ENCODE results near the gene ZBTB40. TPM values are rescaled to one million over a fixed set of nuclear protein-coding genes. Genes with fewer than 3 reads are reported as not detected.

The ZBTB40 gene, protein sequence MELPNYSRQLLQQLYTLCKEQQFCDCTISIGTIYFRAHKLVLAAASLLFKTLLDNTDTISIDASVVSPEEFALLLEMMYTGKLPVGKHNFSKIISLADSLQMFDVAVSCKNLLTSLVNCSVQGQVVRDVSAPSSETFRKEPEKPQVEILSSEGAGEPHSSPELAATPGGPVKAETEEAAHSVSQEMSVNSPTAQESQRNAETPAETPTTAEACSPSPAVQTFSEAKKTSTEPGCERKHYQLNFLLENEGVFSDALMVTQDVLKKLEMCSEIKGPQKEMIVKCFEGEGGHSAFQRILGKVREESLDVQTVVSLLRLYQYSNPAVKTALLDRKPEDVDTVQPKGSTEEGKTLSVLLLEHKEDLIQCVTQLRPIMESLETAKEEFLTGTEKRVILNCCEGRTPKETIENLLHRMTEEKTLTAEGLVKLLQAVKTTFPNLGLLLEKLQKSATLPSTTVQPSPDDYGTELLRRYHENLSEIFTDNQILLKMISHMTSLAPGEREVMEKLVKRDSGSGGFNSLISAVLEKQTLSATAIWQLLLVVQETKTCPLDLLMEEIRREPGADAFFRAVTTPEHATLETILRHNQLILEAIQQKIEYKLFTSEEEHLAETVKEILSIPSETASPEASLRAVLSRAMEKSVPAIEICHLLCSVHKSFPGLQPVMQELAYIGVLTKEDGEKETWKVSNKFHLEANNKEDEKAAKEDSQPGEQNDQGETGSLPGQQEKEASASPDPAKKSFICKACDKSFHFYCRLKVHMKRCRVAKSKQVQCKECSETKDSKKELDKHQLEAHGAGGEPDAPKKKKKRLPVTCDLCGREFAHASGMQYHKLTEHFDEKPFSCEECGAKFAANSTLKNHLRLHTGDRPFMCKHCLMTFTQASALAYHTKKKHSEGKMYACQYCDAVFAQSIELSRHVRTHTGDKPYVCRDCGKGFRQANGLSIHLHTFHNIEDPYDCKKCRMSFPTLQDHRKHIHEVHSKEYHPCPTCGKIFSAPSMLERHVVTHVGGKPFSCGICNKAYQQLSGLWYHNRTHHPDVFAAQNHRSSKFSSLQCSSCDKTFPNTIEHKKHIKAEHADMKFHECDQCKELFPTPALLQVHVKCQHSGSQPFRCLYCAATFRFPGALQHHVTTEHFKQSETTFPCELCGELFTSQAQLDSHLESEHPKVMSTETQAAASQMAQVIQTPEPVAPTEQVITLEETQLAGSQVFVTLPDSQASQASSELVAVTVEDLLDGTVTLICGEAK
- total RNA-seq (2021) = 11.5 to 12.0 TPM (median 11.5 TPM) in 3 replicates
- percentile 70 among the genes with signal in this experiment for Bru-seq, nascent RNA
- long read RNA-seq, experiment 1, full-length matches to known transcripts = 7 of 24 reads
- long read RNA-seq, experiment 1, partial matches to known transcripts = 2 of 24 reads
- long read RNA-seq, experiment 1, other reads (novel, unspliced or antisense) = 15 of 24 reads
- long read RNA-seq, experiment 2, full-length matches to known transcripts = 1 of 14 reads
- long read RNA-seq, experiment 2, partial matches to known transcripts = 2 of 14 reads
- long read RNA-seq, experiment 2, other reads (novel, unspliced or antisense) = 11 of 14 reads
- long read RNA-seq, experiment 3, partial matches to known transcripts = 1 of 1 reads
- long read RNA-seq, experiment 3, other reads (novel, unspliced or antisense) = 0 of 1 reads

DNA sequence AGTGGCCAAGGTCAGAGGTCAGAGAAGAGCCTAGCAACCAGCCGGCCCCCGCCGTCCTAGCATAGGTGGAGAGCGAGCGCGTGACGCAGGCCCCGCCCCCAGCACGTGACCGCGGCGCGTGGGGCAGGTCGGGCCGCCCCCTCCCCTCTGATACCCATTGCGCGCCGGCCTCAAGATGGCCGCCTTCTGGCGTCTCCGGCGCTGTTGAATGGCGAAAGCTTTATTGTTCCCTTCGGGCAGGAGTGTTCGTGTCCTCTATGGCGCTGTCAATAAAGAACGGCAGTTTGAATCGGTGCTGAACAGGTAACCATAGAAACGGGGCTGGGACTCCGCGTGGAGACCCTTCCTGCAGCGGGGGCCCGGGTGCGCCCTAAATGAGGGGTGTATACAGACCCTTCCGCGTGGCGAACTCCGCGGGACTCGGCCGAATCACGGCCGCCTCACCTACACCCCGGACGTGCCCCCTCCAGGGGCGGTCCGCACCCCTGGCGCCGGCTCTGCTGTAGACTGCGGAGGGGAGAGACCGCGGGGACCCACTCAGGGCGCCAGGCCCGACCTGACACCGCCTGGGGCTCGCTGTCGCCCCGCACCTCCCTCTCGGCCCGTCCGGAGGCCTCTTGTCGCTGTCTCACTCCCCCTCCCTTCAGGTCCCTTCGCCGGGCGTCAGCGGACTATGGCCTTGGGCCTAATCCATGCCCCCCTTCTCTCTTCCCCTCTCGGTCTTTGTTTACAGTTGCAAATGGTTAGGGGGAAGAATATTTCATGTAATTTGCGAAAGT lies at the start of gene ZBTB40:
Gene ZBTB40 (plus strand): TSS at position 150 of the 779 bp plus-strand sequence. CDS start 38,098 bp downstream, outside the sequence.
- ChIA-PET POLR2A (interaction anchor here (0.7 kb wide), 1 partner anchor 101 kb away, joined by 4 read pairs; no protein-coding TSS in a partner anchor), CTCF (interaction anchor here (1.0 to 1.4 kb wide), 2 partner anchors 36 to 62 kb away, joined by 3 read pairs; no protein-coding TSS in a partner anchor)
- no peaks in the 10 kb centered on the region for H3K36me3 Mint-ChIP-seq
- H3K27ac Mint-ChIP-seq = peak within 1 kb of the TSS; percentile 89
- no peaks in the 10 kb centered on the region for H3K27me3 Mint-ChIP-seq (ENCODE audit: low read depth)
- DNase-seq (ENCODE audit: low spot score) (peak; percentile 95), ATAC-seq (peak; percentile 94)
- H3K4me1 Mint-ChIP-seq = peaks cover 39% of the 10 kb centered on the region
- no peaks in the 10 kb centered on the region for H3K9me3 Mint-ChIP-seq
- peak within 1 kb of the TSS; percentile 79 for H3K4me3 Mint-ChIP-seq
- TF ChIP-seq, protein P1, sequence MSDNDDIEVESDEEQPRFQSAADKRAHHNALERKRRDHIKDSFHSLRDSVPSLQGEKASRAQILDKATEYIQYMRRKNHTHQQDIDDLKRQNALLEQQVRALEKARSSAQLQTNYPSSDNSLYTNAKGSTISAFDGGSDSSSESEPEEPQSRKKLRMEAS (CRISPR knock-in tag; IDR thresholded peaks at IDR 0.05) = peak; percentile 82
- TF ChIP-seq, protein P2, sequence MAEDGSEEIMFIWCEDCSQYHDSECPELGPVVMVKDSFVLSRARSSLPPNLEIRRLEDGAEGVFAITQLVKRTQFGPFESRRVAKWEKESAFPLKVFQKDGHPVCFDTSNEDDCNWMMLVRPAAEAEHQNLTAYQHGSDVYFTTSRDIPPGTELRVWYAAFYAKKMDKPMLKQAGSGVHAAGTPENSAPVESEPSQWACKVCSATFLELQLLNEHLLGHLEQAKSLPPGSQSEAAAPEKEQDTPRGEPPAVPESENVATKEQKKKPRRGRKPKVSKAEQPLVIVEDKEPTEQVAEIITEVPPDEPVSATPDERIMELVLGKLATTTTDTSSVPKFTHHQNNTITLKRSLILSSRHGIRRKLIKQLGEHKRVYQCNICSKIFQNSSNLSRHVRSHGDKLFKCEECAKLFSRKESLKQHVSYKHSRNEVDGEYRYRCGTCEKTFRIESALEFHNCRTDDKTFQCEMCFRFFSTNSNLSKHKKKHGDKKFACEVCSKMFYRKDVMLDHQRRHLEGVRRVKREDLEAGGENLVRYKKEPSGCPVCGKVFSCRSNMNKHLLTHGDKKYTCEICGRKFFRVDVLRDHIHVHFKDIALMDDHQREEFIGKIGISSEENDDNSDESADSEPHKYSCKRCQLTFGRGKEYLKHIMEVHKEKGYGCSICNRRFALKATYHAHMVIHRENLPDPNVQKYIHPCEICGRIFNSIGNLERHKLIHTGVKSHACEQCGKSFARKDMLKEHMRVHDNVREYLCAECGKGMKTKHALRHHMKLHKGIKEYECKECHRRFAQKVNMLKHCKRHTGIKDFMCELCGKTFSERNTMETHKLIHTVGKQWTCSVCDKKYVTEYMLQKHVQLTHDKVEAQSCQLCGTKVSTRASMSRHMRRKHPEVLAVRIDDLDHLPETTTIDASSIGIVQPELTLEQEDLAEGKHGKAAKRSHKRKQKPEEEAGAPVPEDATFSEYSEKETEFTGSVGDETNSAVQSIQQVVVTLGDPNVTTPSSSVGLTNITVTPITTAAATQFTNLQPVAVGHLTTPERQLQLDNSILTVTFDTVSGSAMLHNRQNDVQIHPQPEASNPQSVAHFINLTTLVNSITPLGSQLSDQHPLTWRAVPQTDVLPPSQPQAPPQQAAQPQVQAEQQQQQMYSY (CRISPR knock-in tag; IDR thresholded peaks at IDR 0.05) = no peak
- peak; percentile 65; the same call in 1 of the 2 replicates for TF ChIP-seq KAT7 (CRISPR knock-in tag; IDR thresholded peaks at IDR 0.05; ENCODE audit: borderline replicate concordance)
- TF ChIP-seq ZNF396 (CRISPR knock-in tag; IDR thresholded peaks at IDR 0.05; ENCODE audit: borderline replicate concordance) = no peak
- TF ChIP-seq, protein P3, sequence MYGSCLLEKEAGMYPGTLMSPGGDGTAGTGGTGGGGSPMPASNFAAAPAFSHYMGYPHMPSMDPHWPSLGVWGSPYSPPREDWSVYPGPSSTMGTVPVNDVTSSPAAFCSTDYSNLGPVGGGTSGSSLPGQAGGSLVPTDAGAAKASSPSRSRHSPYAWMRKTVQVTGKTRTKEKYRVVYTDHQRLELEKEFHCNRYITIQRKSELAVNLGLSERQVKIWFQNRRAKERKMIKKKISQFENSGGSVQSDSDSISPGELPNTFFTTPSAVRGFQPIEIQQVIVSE (CRISPR knock-in tag; IDR thresholded peaks at IDR 0.05; ENCODE audit: borderline replicate concordance) = no peak
- peak; percentile 99 for TF ChIP-seq USF2 (CRISPR knock-in tag; IDR thresholded peaks at IDR 0.05)
- peak; percentile 85; the same call in 1 of the 2 replicates for TF ChIP-seq ARID4B (CRISPR knock-in tag; IDR thresholded peaks at IDR 0.05; ENCODE audit: borderline replicate concordance)
- peak; percentile 53 for TF ChIP-seq GABPB1 (CRISPR knock-in tag; IDR thresholded peaks at IDR 0.05)
- no peak for TF ChIP-seq ZNF671 (CRISPR knock-in tag; IDR thresholded peaks at IDR 0.05)
- TF ChIP-seq E2F4 (CRISPR knock-in tag; IDR thresholded peaks at IDR 0.05; ENCODE audit: borderline replicate concordance, low read depth) = no peak
- TF ChIP-seq FOXK1 (CRISPR knock-in tag; IDR thresholded peaks at IDR 0.05) = peak; percentile 97
- peak; percentile 68; the same call in 1 of the 2 replicates for TF ChIP-seq ZBTB43 (CRISPR knock-in tag; IDR thresholded peaks at IDR 0.05)
- peak; percentile 99 for TF ChIP-seq SP1 (CRISPR knock-in tag; conservative IDR thresholded peaks at IDR 0.05)
